ENCODE measurements around the gene NKX3-2. TPM values are rescaled to one million over a fixed set of nuclear protein-coding genes. Genes with fewer than 3 reads are reported as not detected.

NKX3-2 gene
- 0.03 to 0.17 TPM (median 0.10 TPM) in 5 replicates for total RNA-seq (2022; extraction: Qiagen RNA extraction)

GRCh38 chr4:13543839-13544605 is at the start of gene NKX3-2:
Gene NKX3-2, minus strand, starts transcription at chr4:13544508. Its CDS starts 94 bp downstream, at chr4:13544414.

Other genes starting within 250 kb of the NKX3-2 start
- 8.5 to 9.5 TPM (median 9.3 TPM) in 5 replicates for gene RAB28, start 60.2 kb downstream of the NKX3-2 start, total RNA-seq (2022; extraction: Qiagen RNA extraction)
- 12.5 to 19.1 TPM (median 13.8 TPM) in 5 replicates for gene BOD1L1, start 83.2 kb upstream of the NKX3-2 start, total RNA-seq (2022; extraction: Qiagen RNA extraction)

All from A549 treated with AZD2906 at 1 μM for 4 hours (cell line).